Right kidney (tissue), 1 donor: ENCODE results near the gene ZSWIM3.
"Not testable (repeated sequence)": the region's sequence is repeated elsewhere in the genome, so short reads cannot be mapped to it uniquely, and the experiment has no call there.

Experiments used
- DNase-seq: peaks from one replicate; pipeline ENCODE4 v3.0.0-alpha.2; 2016

The ZSWIM3 gene

GRCh38 chr20:45890077-45890984 is 32.9 kb downstream of the ZSWIM3 start:
- DNase-seq = peak; percentile 92

- peak; percentile 99 for DNase-seq
Observed at GRCh38 chr20:45890985-45891983, 33.9 kb downstream of the ZSWIM3 start, which contains the start of the genes CTSA and NEURL2. Gene CTSA (plus strand): TSS chr20:45891335. CDS start chr20:45891569, 234 bp downstream. Gene NEURL2 (minus strand): TSS chr20:45891208. CDS start chr20:45890991, 217 bp downstream.

GRCh38 chr20:45892049-45892825 is 34.8 kb downstream of the ZSWIM3 start:
- DNase-seq = no peak

- DNase-seq = no peak
Observed at GRCh38 chr20:45892828-45893500, 35.5 kb downstream of the ZSWIM3 start.

GRCh38 chr20:45893831-45894230 is 36.4 kb downstream of the ZSWIM3 start:
- DNase-seq = no peak

- DNase-seq = no peak
Observed at GRCh38 chr20:45894797-45895196, 37.4 kb downstream of the ZSWIM3 start.

GRCh38 chr20:45896641-45897161 is 39.3 kb downstream of the ZSWIM3 start:
- no peak for DNase-seq

- no peak for DNase-seq
Observed at GRCh38 chr20:45897289-45897688, 39.9 kb downstream of the ZSWIM3 start.

- DNase-seq = no peak
Observed at GRCh38 chr20:45897692-45898091, 40.3 kb downstream of the ZSWIM3 start.

GRCh38 chr20:45898285-45898684 is 40.9 kb downstream of the ZSWIM3 start:
- no peak for DNase-seq

- no peak for DNase-seq
Observed at GRCh38 chr20:45899046-45899835, 41.8 kb downstream of the ZSWIM3 start.

- not testable (repeated sequence) for DNase-seq
Observed at GRCh38 chr20:45901332-45901731, 43.9 kb downstream of the ZSWIM3 start.

GRCh38 chr20:45902199-45902701 is 44.8 kb downstream of the ZSWIM3 start:
- no peak for DNase-seq

- DNase-seq = no peak
Observed at GRCh38 chr20:45904583-45905504, 47.4 kb downstream of the ZSWIM3 start.

- DNase-seq = no peak
Observed at GRCh38 chr20:45905505-45906079, 48.2 kb downstream of the ZSWIM3 start.

- no peak for DNase-seq
Observed at GRCh38 chr20:45907219-45907948, 50.0 kb downstream of the ZSWIM3 start.

- DNase-seq = no peak
Observed at GRCh38 chr20:45908084-45908483, 50.7 kb downstream of the ZSWIM3 start.
